Colonic mucosa (tissue), 4 donors: ENCODE data around the gene KLF6. TPM values are rescaled to one million over a fixed set of nuclear protein-coding genes. Genes with fewer than 3 reads are reported as not detected.

Experiments used
- DNase-seq: peaks from one replicate; pipeline ENCODE4 v3.0.0-alpha.2; 2020
- H3K27ac ChIP-seq: fragments of 200-600 bp; one replicate; pipeline ENCODE4 v1.8.0; 2021
- H3K27me3 ChIP-seq: fragments of 200-600 bp; one replicate; pipeline ENCODE4 v1.8.0; 2021
- H3K36me3 ChIP-seq: fragments of 200-600 bp; one replicate; pipeline ENCODE4 v1.8.0; 2021
- H3K4me1 ChIP-seq: fragments of 200-600 bp; one replicate; pipeline ENCODE4 v1.8.0; 2021; ENCODE audit warnings: mild to moderate bottlenecking
- H3K4me3 ChIP-seq: fragments of 200-600 bp; one replicate; pipeline ENCODE4 v1.8.0; 2021
- H3K9ac ChIP-seq, 2 donors: one replicate each; pipeline ENCODE4 v1.7.0; 2013; ENCODE audit warnings: control low read depth in 2 of 2, low read depth in 2 of 2, low read length in 2 of 2
- H3K9me3 ChIP-seq: fragments of 200-600 bp; one replicate; pipeline ENCODE4 v1.8.0; 2021
- CTCF ChIP-seq: fragments of 200-600 bp; IDR thresholded peaks from one replicate; pipeline ENCODE4 v1.8.0; 2022; ENCODE audit warnings: antibody characterized with exemption, mild to moderate bottlenecking
- intact Hi-C: fragments of 100-400 bp; cut with DNase I; formaldehyde crosslinking; loops from one replicate; pipeline ENCODE4 v1.14.1; 2022
- total RNA-seq, 2 donors: library from RNA; stranded (reverse); fragmentation: NEBNext Ultra II Directional in 1 of 2; extraction: Animal tissue kit (Norgen Biotek cat#: 25700) in 1 of 2; gene quantifications; one replicate each; pipeline ENCODE4 v1.2.1, GENCODE V29; 2021
- donor health status: healthy.
- donor health status: DM: no; HTN: no; CAD: no.
- donor health status: DM: no; HTN: no; CAD: no.

Gene KLF6
- total RNA-seq, 2 donors from 2014 or later = 106 to 299 TPM

- peak; percentile 18 for DNase-seq
- Histone ChIP-seq H3K9me3 (no peaks in the 10 kb centered on the region), H3K9ac (no peak overlapping the region), H3K4me3 (no peak overlapping the region), H3K4me1 (no peaks in the 10 kb centered on the region), H3K27me3 (no peaks in the 10 kb centered on the region), H3K27ac (peak overlapping the region; percentile 33), H3K36me3 (no peaks in the 10 kb centered on the region)
- intact Hi-C loops = no loop called here
- TF ChIP-seq CTCF = no peak
Observed at GRCh38 chr10:3761904-3762303, 23.1 kb downstream of the KLF6 start.

- peak overlapping the region; percentile 33 for H3K27ac ChIP-seq
- no peaks in the 10 kb centered on the region for H3K27me3 ChIP-seq
- no peak for TF ChIP-seq CTCF
- intact Hi-C loops = no loop called here
- no peaks in the 10 kb centered on the region for H3K4me1 ChIP-seq
- DNase-seq = peak; percentile 13
- H3K36me3 ChIP-seq = no peaks in the 10 kb centered on the region
- H3K4me3 ChIP-seq = no peak overlapping the region
- H3K9ac ChIP-seq = no peak overlapping the region
- H3K9me3 ChIP-seq = no peaks in the 10 kb centered on the region
Observed at GRCh38 chr10:3761021-3761686, 23.9 kb downstream of the KLF6 start.

DNA sequence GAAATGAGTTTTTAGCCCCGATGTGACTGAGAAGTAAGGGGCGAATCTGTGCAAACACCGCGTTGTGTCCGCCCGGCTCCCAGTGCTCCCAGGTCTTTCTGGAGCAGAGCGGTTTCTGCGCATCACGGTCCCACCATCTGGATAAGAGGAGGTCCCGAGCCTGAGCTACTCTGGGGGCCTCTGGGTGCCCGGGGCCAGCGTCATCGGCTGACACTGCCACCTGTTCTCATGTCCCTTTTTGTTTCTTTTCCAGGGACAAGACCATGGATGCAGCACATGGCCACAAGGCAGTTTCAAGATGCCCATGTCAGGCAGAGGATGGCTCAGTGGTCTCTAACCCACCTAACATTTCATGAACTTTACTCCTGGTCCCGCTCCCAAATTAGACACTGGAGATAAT, 24.9 kb downstream of the KLF6 start:
- Histone ChIP-seq H3K27me3 (no peaks in the 10 kb centered on the region), H3K9ac (no peak overlapping the region), H3K9me3 (no peaks in the 10 kb centered on the region), H3K27ac (no peak overlapping the region), H3K4me1 (no peaks in the 10 kb centered on the region), H3K4me3 (no peak overlapping the region), H3K36me3 (no peaks in the 10 kb centered on the region)
- DNase-seq = no peak
- TF ChIP-seq CTCF = no peak
- intact Hi-C loops = no loop called here

DNA sequence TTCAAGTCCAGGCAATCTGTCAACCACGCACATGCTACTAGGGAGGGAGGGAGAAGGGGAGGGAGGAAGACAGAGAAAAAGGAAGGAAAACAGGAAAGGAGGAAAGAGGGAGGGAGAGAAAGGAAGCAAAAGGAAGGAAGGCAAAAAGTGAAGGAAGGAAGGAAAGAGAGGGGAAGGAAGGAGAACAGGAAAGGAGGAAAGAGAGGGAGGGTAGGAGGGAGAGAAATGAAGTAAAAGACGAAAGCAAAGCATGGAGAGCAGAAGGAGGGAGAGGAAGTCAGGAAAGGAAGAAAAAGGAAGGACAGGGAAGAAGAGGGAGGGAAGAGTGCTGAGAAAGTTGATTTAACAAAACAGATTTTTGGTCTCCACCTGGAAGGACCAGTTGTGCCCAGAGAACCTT, 25.6 kb downstream of the KLF6 start:
- no peaks in the 10 kb centered on the region for H3K27me3 ChIP-seq
- no peak overlapping the region for H3K4me3 ChIP-seq
- no peaks in the 10 kb centered on the region for H3K4me1 ChIP-seq
- no peak for TF ChIP-seq CTCF
- no peak overlapping the region for H3K27ac ChIP-seq
- H3K36me3 ChIP-seq = no peaks in the 10 kb centered on the region
- DNase-seq = no peak
- H3K9me3 ChIP-seq = no peaks in the 10 kb centered on the region
- H3K9ac ChIP-seq = no peak overlapping the region
- intact Hi-C loops = loop anchor here (10.0 kb wide), 1 partner anchor 515 kb away; no protein-coding TSS in a partner anchor

- H3K9ac ChIP-seq = no peak overlapping the region
- intact Hi-C loops = loop anchor here (10.0 kb wide), 1 partner anchor 514 kb away; no protein-coding TSS in a partner anchor
- no peaks in the 10 kb centered on the region for H3K36me3 ChIP-seq
- H3K27ac ChIP-seq = no peak overlapping the region
- no peak overlapping the region for H3K4me3 ChIP-seq
- H3K4me1 ChIP-seq = no peaks in the 10 kb centered on the region
- no peak for DNase-seq
- no peak for TF ChIP-seq CTCF
- H3K9me3 ChIP-seq = no peaks in the 10 kb centered on the region
- H3K27me3 ChIP-seq = no peaks in the 10 kb centered on the region
Observed at GRCh38 chr10:3758491-3758970, 26.5 kb downstream of the KLF6 start.
